HCT116 (cell line): ENCODE results near the gene CIAO2B. TPM values are rescaled to one million over a fixed set of nuclear protein-coding genes. Genes with fewer than 3 reads are reported as not detected.

Experiments used
- ATAC-seq: fragments of 200-7000 bp; cut with Tn5 transposase; 2 replicates; pipeline ENCODE4 v1.9.1; 2020; ENCODE audit warnings: mild to moderate bottlenecking, moderate library complexity
- BruUV-seq: library from RNA; stranded (reverse); fragments of 400-500 nt; replicated peaks from 2 replicates; lab custom pipeline; 2021; lab: Mats Ljungman, UMichigan
- CTCF ChIA-PET: fragments of 300-600 bp; sonication (Branson Sonifier 250); formaldehyde crosslinking; loops from one replicate; lab custom pipeline; 2021; ENCODE audit warnings: antibody characterized with exemption; lab: Charles Lee
- POLR2A ChIA-PET: fragments of 300-600, 350-600 bp; sonication (Branson Sonifier 250); formaldehyde crosslinking; loops from one replicate; lab custom pipeline; 2021; ENCODE audit warnings: antibody characterized with exemption; lab: Charles Lee
- RAD21 ChIA-PET, 2 experiments: fragments of 300-600 bp; sonication (Branson Sonifier 250); formaldehyde crosslinking; loops; one replicate each; lab custom pipeline; 2023; ENCODE audit warnings: low total read pairs in 2 of 2; ENCODE audit not compliant: uncharacterized antibody in 2 of 2, unreplicated experiment in 2 of 2, low non-redundant PET in 1 of 2; lab: Charles Lee
- DNase-seq: peaks from one replicate; pipeline ENCODE4 v3.0.0-alpha.2; 2010; ENCODE audit warnings: low read depth, low spot score
- H2AFZ ChIP-seq: fragments of 200-600 bp; shearing (Covaris generic), sonication (generic); 2 replicates; pipeline ENCODE4 v1.6.1; 2017; ENCODE audit warnings: low read depth, mixed run types, mixed read lengths, antibody characterized with exemption, low read length; ENCODE audit not compliant: poor library complexity, severe bottlenecking
- H3K27ac ChIP-seq: 2 replicates; pipeline ENCODE4 v1.5.1; 2012; ENCODE audit warnings: low read depth, low read length
- H3K27me3 ChIP-seq: fragments of 200-600 bp; sonication (generic); 2 replicates; pipeline ENCODE4 v1.6.1; 2016; ENCODE audit warnings: mixed run types, low read length, mixed read lengths; ENCODE audit not compliant: insufficient read depth
- H3K36me3 ChIP-seq, 2 experiments: fragments of 200-500 bp in 1 of 2; fragments of 200-600 bp in 1 of 2; sonication (Bioruptor generic) in 1 of 2; sonication (generic) in 1 of 2; 2 replicates each; pipeline versions ENCODE4 v1.5.1 to v1.6.1; 2014 to 2016; ENCODE audit warnings: low read length in 2 of 2, inconsistent platforms in 1 of 2, mixed read lengths in 1 of 2, mixed run types in 1 of 2; ENCODE audit not compliant: insufficient read depth in 2 of 2, control insufficient read depth in 1 of 2
- H3K4me1 ChIP-seq, 2 experiments: fragments of 200-600 bp in 1 of 2; sonication (generic) in 1 of 2; 2 replicates each; pipeline versions ENCODE4 v1.5.1 to v1.6.1; 2012 to 2017; ENCODE audit warnings: low read length in 2 of 2, inconsistent platforms in 1 of 2, mild to moderate bottlenecking in 1 of 2, mixed read lengths in 1 of 2, mixed run types in 1 of 2, moderate library complexity in 1 of 2; ENCODE audit not compliant: insufficient read depth in 2 of 2, control insufficient read depth in 1 of 2
- H3K4me2 ChIP-seq: fragments of 200-600 bp; sonication (generic); 2 replicates; pipeline ENCODE4 v1.6.1; 2017; ENCODE audit warnings: mixed run types, low read length, mixed read lengths
- H3K4me3 ChIP-seq, 2 experiments: fragments of 200-600 bp in 1 of 2; sonication (generic) in 1 of 2; replicated peaks in 1 of 2; 2 replicates each; pipeline ENCODE4 v1.5.1; 2011 to 2016; ENCODE audit warnings: low read length in 2 of 2, control low read depth in 1 of 2, low read depth in 1 of 2, mild to moderate bottlenecking in 1 of 2, mixed read lengths in 1 of 2, mixed run types in 1 of 2
- H3K79me2 ChIP-seq: fragments of 200-600 bp; sonication (generic); 2 replicates; pipeline ENCODE4 v1.6.1; 2017; ENCODE audit warnings: mild to moderate bottlenecking, mixed run types, low read length, moderate library complexity, mixed read lengths; ENCODE audit not compliant: insufficient read depth
- H3K9ac ChIP-seq: fragments of 200-600 bp; sonication (generic); 2 replicates; pipeline ENCODE4 v1.6.1; 2016; ENCODE audit warnings: low read length, mixed read lengths
- H3K9me2 ChIP-seq: fragments of 200-600 bp; sonication (generic), shearing (Covaris generic); 2 replicates; pipeline ENCODE4 v1.6.1; 2017; ENCODE audit warnings: mixed run types, mild to moderate bottlenecking, moderate library complexity; ENCODE audit not compliant: insufficient read depth
- H3K9me3 ChIP-seq, 2 experiments: fragments of 200-500 bp in 1 of 2; fragments of 200-600 bp in 1 of 2; sonication (Bioruptor generic) in 1 of 2; sonication (generic) in 1 of 2; 2 replicates each; pipeline ENCODE4 v1.6.1; 2014 to 2017; ENCODE audit warnings: low read length in 2 of 2, mixed read lengths in 2 of 2, inconsistent platforms in 1 of 2, low read depth in 1 of 2, mild to moderate bottlenecking in 1 of 2, mixed run types in 1 of 2, moderate library complexity in 1 of 2; ENCODE audit not compliant: control insufficient read depth in 1 of 2, insufficient read depth in 1 of 2
- H4K20me1 ChIP-seq: fragments of 200-600 bp; sonication (generic), shearing (Covaris generic); 2 replicates; pipeline ENCODE4 v1.6.1; 2017; ENCODE audit warnings: mixed run types, mild to moderate bottlenecking, moderate library complexity; ENCODE audit not compliant: insufficient read depth
- CEBPB ChIP-seq: IDR thresholded peaks from 2 replicates; pipeline ENCODE4 v1.6.1; 2012; ENCODE audit warnings: low read depth
- EGR1 ChIP-seq: IDR thresholded peaks from 2 replicates; pipeline ENCODE4 v1.6.1; 2012; ENCODE audit warnings: low read depth
- EZH2 ChIP-seq: fragments of 200-600 bp; sonication (generic); IDR thresholded peaks from 2 replicates; pipeline ENCODE4 v1.6.1; 2017; ENCODE audit warnings: antibody characterized with exemption, mixed run types
- EZH2phosphoT487 ChIP-seq: fragments of 200-600 bp; IDR thresholded peaks from 2 replicates; pipeline ENCODE4 v1.6.1; 2018; ENCODE audit warnings: antibody characterized with exemption, borderline replicate concordance
- MAX ChIP-seq: IDR thresholded peaks from 2 replicates; pipeline ENCODE4 v1.6.1; 2012
- POLR2A ChIP-seq: IDR thresholded peaks from 2 replicates; pipeline ENCODE4 v1.7.0; 2011; ENCODE audit warnings: borderline replicate concordance; ENCODE audit not compliant: insufficient read depth, insufficient read length; ENCODE audit errors: extremely low read depth
- REST ChIP-seq: IDR thresholded peaks from 2 replicates; pipeline ENCODE4 v1.6.1; 2012; ENCODE audit warnings: low read depth
- intact Hi-C: fragments of 100-400 bp; cut with micrococcal nuclease; formaldehyde crosslinking; loops from 2 replicates; pipeline ENCODE4 v1.10.0; 2022
- total RNA-seq: library from RNA; stranded (reverse); gene quantifications from one replicate; pipeline ENCODE4 v1.2.1, GENCODE V29; 2021; ENCODE audit not compliant: unreplicated experiment

The CIAO2B gene
- total RNA-seq, 1 experiment from 2014 or later: 113 TPM

GRCh38 chr16:66952430-66953110, 18.4 kb upstream of the CIAO2B start:
- ChIA-PET RAD21 (no interaction called here), CTCF (interaction anchor here (2.2 kb wide), 1 partner anchor 8 kb away, joined by 8 read pairs; the partner anchor contains the start of gene CES3), POLR2A (no interaction called here)
- BruUV-seq: no TSS peak
- H4K20me1 ChIP-seq: no peaks in the 10 kb centered on the region
- H3K27ac ChIP-seq: no peak overlapping the region
- no peak for DNase-seq
- peaks cover 11 to 14% of the 10 kb centered on the region in 2 experiments; a peak in 3 of 4 replicates for H3K4me1 ChIP-seq
- no peaks in the 10 kb centered on the region for H3K9me2 ChIP-seq
- ATAC-seq: no peak
- H3K9me3 ChIP-seq: peaks cover 0 to 6% of the 10 kb centered on the region in 2 experiments; a peak in 1 of 4 replicates
- H3K9ac ChIP-seq: no peak overlapping the region
- H3K4me2 ChIP-seq: no peak overlapping the region
- H3K79me2 ChIP-seq: no peaks in the 10 kb centered on the region
- H2AFZ ChIP-seq: no peak overlapping the region
- H3K36me3 ChIP-seq: no peaks in the 10 kb centered on the region
- no peaks in the 10 kb centered on the region for H3K27me3 ChIP-seq
- intact Hi-C loops: loop anchor here (5.0 to 10.0 kb wide), 3 partner anchors 55 to 712 kb away; partner anchors contain the start of genes ACD, C16orf86, ENKD1 and FBXL8
- H3K4me3 ChIP-seq: no peak overlapping the region
- TF ChIP-seq EZH2 (no peak), EZH2phosphoT487 (no peak), POLR2A (no peak), REST (no peak), CEBPB (no peak), MAX (no peak), EGR1 (no peak)
- TF ChIP-seq, all 23 proteins: peak for 0
